Activated naive CD4-positive, alpha-beta T cell treated with anti-CD3 and anti-CD28 coated beads, Interleukin-2, amount 10 ng/mL, durations not matched to agents 7 days and 5 days (primary cell): ENCODE results near the gene FUCA1.

ENCODE experiments used
- CTCF ChIA-PET: fragments of 350-600 bp; sonication (Branson Sonifier 250); formaldehyde crosslinking; loops from one replicate; lab custom pipeline; 2021; ENCODE audit warnings: antibody characterized with exemption; lab: Charles Lee
- DNase-seq: peaks from one replicate; pipeline ENCODE4 v3.0.0-alpha.2; 2020
- H3K27ac Mint-ChIP-seq: one replicate; pipeline ENCODE4 v1.8.0; 2021; ENCODE audit warnings: mild to moderate bottlenecking, moderate library complexity, mixed read lengths
- H3K27me3 Mint-ChIP-seq: one replicate; pipeline ENCODE4 v1.8.0; 2021; ENCODE audit warnings: mild to moderate bottlenecking, mixed read lengths
- H3K36me3 Mint-ChIP-seq: one replicate; pipeline ENCODE4 v1.8.0; 2021; ENCODE audit warnings: mixed read lengths
- H3K4me1 Mint-ChIP-seq: one replicate; pipeline ENCODE4 v1.8.0; 2021; ENCODE audit warnings: mixed read lengths
- H3K4me3 Mint-ChIP-seq: one replicate; pipeline ENCODE4 v1.8.0; 2021; ENCODE audit warnings: mild to moderate bottlenecking, moderate library complexity, mixed read lengths
- H3K9me3 Mint-ChIP-seq: one replicate; pipeline ENCODE4 v1.8.0; 2021; ENCODE audit warnings: mixed read lengths

The FUCA1 gene

DNA sequence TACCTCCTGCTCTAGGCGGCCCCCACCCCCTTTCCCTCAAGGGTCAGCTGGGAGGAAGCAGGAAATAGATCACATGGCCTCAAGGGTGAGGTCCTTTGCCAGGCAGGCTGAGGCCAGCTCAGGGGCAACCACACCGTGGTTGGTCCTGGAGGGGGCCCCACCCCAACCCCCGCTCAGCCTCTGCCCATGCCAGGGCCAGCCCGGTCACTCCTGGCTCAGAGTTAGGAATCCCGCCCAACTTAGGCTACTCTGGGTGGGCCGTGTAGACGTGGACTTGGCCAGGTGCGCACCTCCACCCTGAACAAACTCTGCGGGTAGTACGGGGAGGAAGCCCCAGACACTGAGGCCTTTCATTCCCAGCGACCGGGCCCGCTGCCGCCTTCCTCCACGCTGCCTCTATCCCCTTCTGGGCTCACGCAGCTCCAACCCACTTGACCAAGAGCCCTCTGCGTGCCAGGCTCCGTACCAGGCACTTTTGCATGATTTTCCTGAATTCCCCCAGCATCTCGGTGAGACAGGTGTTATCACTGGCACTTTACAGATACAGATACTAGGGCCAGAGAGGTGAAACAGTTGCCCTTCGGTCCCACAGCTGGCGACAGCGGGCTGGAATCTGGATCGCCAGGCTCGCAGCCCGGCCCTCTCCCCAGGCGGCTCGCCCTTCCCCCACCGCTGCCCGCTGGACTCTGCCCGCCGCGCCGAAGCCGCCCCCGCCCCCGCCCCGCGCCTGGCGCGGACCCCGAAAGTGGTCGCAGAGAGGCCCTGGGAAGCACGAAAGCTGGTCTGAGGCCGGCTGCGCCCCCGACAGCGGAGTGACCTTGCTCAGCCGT is 68.3 kb downstream of the FUCA1 start:
- H3K9me3 Mint-ChIP-seq: no peaks in the 10 kb centered on the region

DNA sequence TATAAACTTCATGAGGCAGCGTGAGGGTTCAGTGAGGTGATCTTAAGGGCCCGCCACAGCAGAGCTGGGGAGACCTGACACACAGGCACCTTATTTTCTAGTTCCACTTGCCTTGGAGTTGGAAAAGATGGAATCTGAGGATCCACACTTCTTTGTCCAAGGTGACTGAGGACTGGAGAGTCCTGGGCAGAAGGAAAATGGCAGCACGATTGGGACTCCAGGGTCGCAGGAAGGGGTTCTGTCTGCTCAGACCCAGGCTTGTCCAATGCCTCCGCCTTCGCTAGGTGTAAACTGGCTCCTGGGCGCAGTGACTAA is 68.9 kb downstream of the FUCA1 start:
- no peak for DNase-seq
- Mint-ChIP-seq H3K36me3 (peaks cover 32% of the 10 kb centered on the region), H3K4me1 (peaks cover 24% of the 10 kb centered on the region), H3K4me3 (peak overlapping the region; percentile 93), H3K27me3 (no peaks in the 10 kb centered on the region), H3K27ac (peak overlapping the region; percentile 90), H3K9me3 (no peaks in the 10 kb centered on the region)
- CTCF ChIA-PET: interaction anchor here (0.6 to 1.6 kb wide), 4 partner anchors 25 to 117 kb away, joined by 4 to 7 read pairs (median 4); no protein-coding TSS in a partner anchor

More for the DNA sequence above, 68.3 kb downstream of the FUCA1 start:
- CTCF ChIA-PET: interaction anchor here (0.6 to 1.6 kb wide), 5 partner anchors 22 to 117 kb away, joined by 3 to 7 read pairs (median 4); partner anchors contain the start of gene PITHD1
- Mint-ChIP-seq H3K27me3 (no peaks in the 10 kb centered on the region), H3K27ac (peak overlapping the region; percentile 90), H3K4me1 (peaks cover 24% of the 10 kb centered on the region), H3K36me3 (peaks cover 32% of the 10 kb centered on the region), H3K4me3 (peak overlapping the region; percentile 93)
- peak; percentile 50 for DNase-seq

GRCh38 chr1:23798662-23799142 is 69.4 kb downstream of the FUCA1 start:
- CTCF ChIA-PET: interaction anchor here (0.8 to 2.3 kb wide), 6 partner anchors 9 to 118 kb away, joined by 3 to 15 read pairs (median 6); no protein-coding TSS in a partner anchor
- peaks cover 28% of the 10 kb centered on the region for H3K36me3 Mint-ChIP-seq
- DNase-seq: no peak

DNA sequence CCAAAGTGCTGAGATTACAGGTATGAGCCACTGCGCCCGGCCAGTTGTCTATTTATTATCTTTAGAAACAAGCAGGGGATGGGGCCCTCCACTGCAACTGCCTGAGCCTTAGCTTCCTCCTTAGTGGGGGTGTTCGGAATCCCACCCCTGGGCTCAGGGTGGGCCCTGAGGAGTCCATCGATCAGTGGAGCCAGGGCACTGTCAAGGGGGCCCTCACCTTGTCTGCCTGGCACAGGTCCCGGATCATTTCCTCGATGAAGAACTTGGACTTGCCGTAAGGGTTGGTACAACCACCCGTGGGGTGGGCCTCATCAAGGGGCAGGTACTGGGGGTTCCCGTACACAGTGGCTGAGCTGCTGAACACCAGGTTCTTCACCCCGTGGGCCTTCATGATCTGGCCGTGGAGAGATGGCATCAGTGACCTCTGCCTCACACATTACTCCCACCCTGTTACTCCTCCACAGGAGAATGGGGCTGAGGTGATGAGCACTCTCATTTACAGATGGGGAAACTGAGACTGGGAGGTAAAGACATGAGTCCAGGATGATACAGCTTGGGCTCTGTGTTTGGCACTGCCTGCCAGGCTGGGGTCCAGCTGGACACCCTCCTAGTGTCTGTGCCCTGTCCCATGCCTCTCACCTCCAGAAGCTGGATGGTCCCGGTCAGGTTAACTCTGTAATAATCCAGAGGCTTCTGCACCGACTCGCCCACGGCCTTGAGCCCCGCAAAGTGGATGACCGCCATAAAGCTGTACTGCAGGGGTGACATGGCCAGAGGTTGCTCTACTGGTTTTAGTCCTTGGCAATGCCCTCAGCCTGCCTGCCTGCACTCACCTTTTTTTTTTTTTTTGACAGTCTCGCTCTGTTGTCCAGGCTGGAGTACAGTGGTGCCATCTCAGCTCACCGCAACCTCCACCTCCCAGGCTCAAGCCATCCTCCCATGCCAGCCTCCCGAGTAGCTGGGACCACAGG is 70.3 kb downstream of the FUCA1 start:
- H3K27ac Mint-ChIP-seq: peak overlapping the region; percentile 24
- H3K4me1 Mint-ChIP-seq: peaks cover 30% of the 10 kb centered on the region
- H3K36me3 Mint-ChIP-seq: peaks cover 25% of the 10 kb centered on the region
- no peak overlapping the region for H3K4me3 Mint-ChIP-seq
- H3K27me3 Mint-ChIP-seq: no peaks in the 10 kb centered on the region
- no peak for DNase-seq
- no peaks in the 10 kb centered on the region for H3K9me3 Mint-ChIP-seq
- CTCF ChIA-PET: interaction anchor here (0.6 to 2.9 kb wide), 6 partner anchors 9 to 105 kb away, joined by 3 to 15 read pairs (median 5); no protein-coding TSS in a partner anchor

More at GRCh38 chr1:23798662-23799142, 69.4 kb downstream of the FUCA1 start:
- Mint-ChIP-seq H3K9me3 (no peaks in the 10 kb centered on the region), H3K4me3 (peak overlapping the region; percentile 45), H3K4me1 (peaks cover 24% of the 10 kb centered on the region), H3K27ac (peak overlapping the region; percentile 90), H3K27me3 (no peaks in the 10 kb centered on the region)

GRCh38 chr1:23796466-23797271 is 71.4 kb downstream of the FUCA1 start:
- no peaks in the 10 kb centered on the region for H3K9me3 Mint-ChIP-seq
- H3K4me3 Mint-ChIP-seq: no peak overlapping the region
- CTCF ChIA-PET: interaction anchor here (1.6 to 2.9 kb wide), 4 partner anchors 10 to 25 kb away, joined by 3 to 15 read pairs (median 8); no protein-coding TSS in a partner anchor
- no peak for DNase-seq
- no peaks in the 10 kb centered on the region for H3K27me3 Mint-ChIP-seq
- peak overlapping the region; percentile 45 for H3K27ac Mint-ChIP-seq
- peaks cover 25% of the 10 kb centered on the region for H3K36me3 Mint-ChIP-seq
- H3K4me1 Mint-ChIP-seq: peaks cover 35% of the 10 kb centered on the region

- DNase-seq: no peak
- CTCF ChIA-PET: interaction anchor here (2.9 kb wide), 1 partner anchor 15 kb away, joined by 8 read pairs; no protein-coding TSS in a partner anchor
- Mint-ChIP-seq H3K9me3 (no peaks in the 10 kb centered on the region), H3K36me3 (peaks cover 24% of the 10 kb centered on the region), H3K4me1 (peaks cover 38% of the 10 kb centered on the region), H3K27ac (no peak overlapping the region), H3K27me3 (no peaks in the 10 kb centered on the region), H3K4me3 (no peak overlapping the region)
These were observed 72.2 kb downstream of the FUCA1 start for GRCh38 chr1:23795676-23796465.
